ENCODE results near the gene HOXB8.

HOXB8 gene

GRCh38 chr17:48610282-48611211 is 4.5 kb downstream of the HOXB8 start, which contains the start of gene HOXB7:
TSS of gene HOXB7 (minus strand) at chr17:48611017. CDS start at chr17:48610918, 99 bp downstream.
- peak in 1 of 2 donors; percentile 56 for DNase-seq

- DNase-seq = no peak
These were observed 5.3 kb downstream of the HOXB8 start for GRCh38 chr17:48609759-48610281.

GRCh38 chr17:48609033-48609432 is 6.1 kb downstream of the HOXB8 start:
- DNase-seq = no peak

GRCh38 chr17:48608494-48608834 is 6.6 kb downstream of the HOXB8 start:
- DNase-seq = no peak

- no peak for DNase-seq
These were observed 8.0 kb downstream of the HOXB8 start for GRCh38 chr17:48606892-48607614.

- no peak for DNase-seq
These were observed 8.9 kb downstream of the HOXB8 start for GRCh38 chr17:48605991-48606891.

- DNase-seq = no peak
These were observed 9.6 kb downstream of the HOXB8 start for GRCh38 chr17:48605409-48605919.

- DNase-seq = no peak
These were observed 10.2 kb downstream of the HOXB8 start, which contains the start of gene HOXB6 for GRCh38 chr17:48604770-48605329. TSS of gene HOXB6 (minus strand) at chr17:48604986. CDS start at chr17:48598150, 6,836 bp downstream.

GRCh38 chr17:48603959-48604769 is 10.9 kb downstream of the HOXB8 start:
- no peak for DNase-seq

- DNase-seq = no peak
These were observed 13.3 kb downstream of the HOXB8 start for GRCh38 chr17:48601539-48602425.

GRCh38 chr17:48601207-48601538 is 13.9 kb downstream of the HOXB8 start:
- DNase-seq = no peak

- no peak for DNase-seq
These were observed 14.6 kb downstream of the HOXB8 start for GRCh38 chr17:48600244-48601098.

- DNase-seq = no peak
These were observed 15.7 kb downstream of the HOXB8 start for GRCh38 chr17:48599354-48599753.

- no peak for DNase-seq
These were observed 16.4 kb downstream of the HOXB8 start for GRCh38 chr17:48598736-48599135.

GRCh38 chr17:48597778-48598631 is 17.1 kb downstream of the HOXB8 start:
- DNase-seq = peak; percentile 30 to 38

GRCh38 chr17:48597528-48597777 is 17.6 kb downstream of the HOXB8 start:
- no peak for DNase-seq

- DNase-seq = no peak
These were observed 18.2 kb downstream of the HOXB8 start for GRCh38 chr17:48596735-48597527.
